SK-N-MC (cell line): ENCODE data around the gene SDCBP2.

Experiments
- EZH2 ChIP-seq: fragments of 200-600 bp; sonication (generic); IDR thresholded peaks from one replicate; pipeline ENCODE4 v1.6.1; 2017; ENCODE audit warnings: antibody characterized with exemption
- POLR2AphosphoS5 ChIP-seq: IDR thresholded peaks from 2 replicates; pipeline ENCODE4 v1.6.1; 2012; ENCODE audit warnings: mild to moderate bottlenecking, low read depth, low read length, borderline replicate concordance

GRCh38 chr20:1287306-1287705 lies 41.6 kb downstream of the SDCBP2 start:
- TF ChIP-seq POLR2AphosphoS5, result no peak
- TF ChIP-seq EZH2, result no peak
